Measurements from ENCODE around the gene ZCCHC24. TPM values are rescaled to one million over a fixed set of nuclear protein-coding genes. Genes with fewer than 3 reads are reported as not detected.

Gene ZCCHC24
- total and polyA plus RNA-seq, 2 donors (not counting 3 experiments of a cell fraction or from before 2014, with no cell fraction given): 5.2 to 8.4 TPM

DNA sequence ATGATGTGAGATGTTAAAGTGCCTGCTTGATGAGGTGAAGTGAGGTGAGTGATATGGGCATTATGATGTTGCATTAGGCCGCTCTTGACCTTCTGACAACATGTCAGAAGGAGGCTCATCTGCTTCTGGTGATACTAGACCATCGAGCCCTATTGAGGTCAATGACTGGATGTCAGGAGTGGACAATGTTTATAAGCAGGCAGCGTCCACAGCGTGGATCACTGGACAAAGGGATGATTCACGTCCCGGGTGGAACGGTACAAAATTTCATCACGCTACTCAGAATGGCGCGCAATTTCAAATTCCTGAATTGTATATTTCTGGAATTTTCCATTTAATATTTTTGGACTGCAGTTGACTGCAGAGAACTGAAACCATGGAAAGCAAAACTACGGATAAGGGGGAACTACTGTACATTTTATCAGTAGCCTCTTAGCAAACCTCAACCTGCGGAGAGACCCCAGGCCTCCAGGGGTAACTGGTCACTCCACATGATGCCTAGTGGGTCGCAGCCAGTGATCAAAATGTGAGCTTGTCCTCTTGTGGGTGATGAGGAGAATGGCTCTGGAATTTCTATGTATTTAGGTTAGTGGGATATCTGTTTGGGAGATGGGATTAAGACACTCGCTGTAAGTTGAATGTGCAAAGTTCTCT is 5.7 kb upstream of the ZCCHC24 start:
- Histone ChIP-seq H3K4me3 (replicated peaks in 1 of 3; ENCODE audit: insufficient read depth in 1 of 3, low read depth in 1 of 3, low read length in 3 of 3) (no peak overlapping the region), H2AFZ (ENCODE audit: low read depth, low read length) (no peak overlapping the region), H4K20me1 (replicated peaks; ENCODE audit: control insufficient read depth, extremely low read depth, insufficient read depth, low read length) (no peaks in the 10 kb centered on the region), H3K36me3 (ENCODE audit: control insufficient read depth in 2 of 2, extremely low read depth in 1 of 2, insufficient read depth in 2 of 2, low read length in 2 of 2) (no peaks in the 10 kb centered on the region), H3K9ac (replicated peaks; ENCODE audit: extremely low read depth, insufficient read depth, low read length) (no peak overlapping the region), H3K27me3 (ENCODE audit: control insufficient read depth in 2 of 2, insufficient read depth in 2 of 2, low read length in 2 of 2) (peaks cover 15 to 17% of the 10 kb centered on the region in 2 experiments), H3K4me1 (ENCODE audit: control insufficient read depth, extremely low read depth, insufficient read depth, low read length) (peaks cover 4% of the 10 kb centered on the region), H3K4me2 (ENCODE audit: insufficient read depth, low read length) (no peak overlapping the region), H3K9me1 (replicated peaks; ENCODE audit: control insufficient read depth, extremely low read depth, insufficient read depth, low read length) (no peaks in the 10 kb centered on the region), H3K27ac (ENCODE audit: insufficient read depth, low read depth, low read length) (no peak overlapping the region), H3K79me2 (ENCODE audit: control insufficient read depth, insufficient read depth, low read length) (no peaks in the 10 kb centered on the region), H3K9me3 (replicated peaks; ENCODE audit: control insufficient read depth, insufficient read depth, low read length) (no peaks in the 10 kb centered on the region)
- FAIRE-seq: no peak
- CTCF ChIA-PET: interaction anchor here (1.4 kb wide), 1 partner anchor 13 kb away, joined by 4 read pairs; no protein-coding TSS in a partner anchor
- intact Hi-C loops (cut with micrococcal nuclease): no loop called here
- dilution Hi-C loops (cut with MboI; ENCODE audit: extremely low pct_ligation_motif_present, low sequenced_read_pairs): no loop called here
- TF ChIP-seq FOS (IDR thresholded peaks at IDR 0.05; ENCODE audit: borderline replicate concordance, insufficient read depth, low read length) (no peak), POLR2AphosphoS5 (IDR thresholded peaks at IDR 0.05; ENCODE audit: insufficient read depth, low read depth, low read length) (no peak), POLR2A (IDR thresholded peaks at IDR 0.05; ENCODE audit: low read depth, low read length) (no peak), EZH2 (IDR thresholded peaks at IDR 0.05; ENCODE audit: borderline replicate concordance, low read depth, low read length, severe bottlenecking) (no peak), GATA2 (IDR thresholded peaks at IDR 0.05; ENCODE audit: insufficient read depth, insufficient read length, low read depth, low read length) (no peak), MYC (IDR thresholded peaks at IDR 0.05; ENCODE audit: low read depth, low read length) (no peak), JUN (IDR thresholded peaks at IDR 0.05; ENCODE audit: borderline replicate concordance, insufficient read depth, insufficient read length, low read depth) (no peak)
- TF ChIP-seq, protein P1, sequence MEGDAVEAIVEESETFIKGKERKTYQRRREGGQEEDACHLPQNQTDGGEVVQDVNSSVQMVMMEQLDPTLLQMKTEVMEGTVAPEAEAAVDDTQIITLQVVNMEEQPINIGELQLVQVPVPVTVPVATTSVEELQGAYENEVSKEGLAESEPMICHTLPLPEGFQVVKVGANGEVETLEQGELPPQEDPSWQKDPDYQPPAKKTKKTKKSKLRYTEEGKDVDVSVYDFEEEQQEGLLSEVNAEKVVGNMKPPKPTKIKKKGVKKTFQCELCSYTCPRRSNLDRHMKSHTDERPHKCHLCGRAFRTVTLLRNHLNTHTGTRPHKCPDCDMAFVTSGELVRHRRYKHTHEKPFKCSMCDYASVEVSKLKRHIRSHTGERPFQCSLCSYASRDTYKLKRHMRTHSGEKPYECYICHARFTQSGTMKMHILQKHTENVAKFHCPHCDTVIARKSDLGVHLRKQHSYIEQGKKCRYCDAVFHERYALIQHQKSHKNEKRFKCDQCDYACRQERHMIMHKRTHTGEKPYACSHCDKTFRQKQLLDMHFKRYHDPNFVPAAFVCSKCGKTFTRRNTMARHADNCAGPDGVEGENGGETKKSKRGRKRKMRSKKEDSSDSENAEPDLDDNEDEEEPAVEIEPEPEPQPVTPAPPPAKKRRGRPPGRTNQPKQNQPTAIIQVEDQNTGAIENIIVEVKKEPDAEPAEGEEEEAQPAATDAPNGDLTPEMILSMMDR (IDR thresholded peaks at IDR 0.05; ENCODE audit: extremely low read depth in 1 of 2, insufficient read depth in 1 of 2, low read depth in 1 of 2, low read length in 2 of 2): no peak
- TF ChIP-seq, protein P2, sequence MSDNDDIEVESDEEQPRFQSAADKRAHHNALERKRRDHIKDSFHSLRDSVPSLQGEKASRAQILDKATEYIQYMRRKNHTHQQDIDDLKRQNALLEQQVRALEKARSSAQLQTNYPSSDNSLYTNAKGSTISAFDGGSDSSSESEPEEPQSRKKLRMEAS (IDR thresholded peaks at IDR 0.05; ENCODE audit: insufficient read depth, insufficient read length): no peak
- POLR2A ChIA-PET: no interaction called here
- no TSS peak for BruUV-seq (replicated peaks)
- DNase-seq (ENCODE audit: low read depth, low spot score): no peak

Measured in endothelial cell of umbilical vein (primary cell).